Central memory CD8-positive, alpha-beta T cell (primary cell): ENCODE results near the gene POC1A.

ENCODE experiments used
- ATAC-seq: fragments of 150-1000 bp; cut with Tn5 transposase; replicated peaks from 2 replicates; pipeline ENCODE4 v1.10.0; 2022; ENCODE audit warnings: mild to moderate bottlenecking, moderate FRiP score, moderate number of reproducible peaks; ENCODE audit not compliant: poor library complexity, severe bottlenecking; ENCODE audit errors: extremely low read depth
- DNase-seq, 2 donors: peaks; one replicate each; pipeline ENCODE4 v3.0.0; 2021; ENCODE audit warnings: low spot score in 2 of 2
- H3K27ac Mint-ChIP-seq: one replicate; pipeline ENCODE4 v1.8.0; 2022; ENCODE audit warnings: low read depth, mild to moderate bottlenecking, moderate library complexity, mixed read lengths
- H3K27me3 Mint-ChIP-seq: one replicate; pipeline ENCODE4 v1.8.0; 2022; ENCODE audit warnings: mixed read lengths
- H3K36me3 Mint-ChIP-seq: one replicate; pipeline ENCODE4 v1.8.0; 2022; ENCODE audit warnings: mild to moderate bottlenecking, moderate library complexity, mixed read lengths; ENCODE audit not compliant: insufficient read depth
- H3K4me1 Mint-ChIP-seq: one replicate; pipeline ENCODE4 v1.8.0; 2022; ENCODE audit warnings: mixed read lengths
- H3K4me3 Mint-ChIP-seq: one replicate; pipeline ENCODE4 v1.8.0; 2022; ENCODE audit warnings: mild to moderate bottlenecking, moderate library complexity, mixed read lengths
- H3K9me3 Mint-ChIP-seq: one replicate; pipeline ENCODE4 v1.8.0; 2022; ENCODE audit warnings: mixed read lengths

POC1A gene

GRCh38 chr3:52097851-52098507 lies 56.2 kb downstream of the POC1A start:
- no peaks in the 10 kb centered on the region for H3K9me3 Mint-ChIP-seq
- no peaks in the 10 kb centered on the region for H3K36me3 Mint-ChIP-seq
- H3K27me3 Mint-ChIP-seq: no peaks in the 10 kb centered on the region
- ATAC-seq: no peak
- H3K27ac Mint-ChIP-seq: no peak overlapping the region
- no peak for DNase-seq
- H3K4me1 Mint-ChIP-seq: peaks cover 6% of the 10 kb centered on the region
- H3K4me3 Mint-ChIP-seq: no peak overlapping the region

GRCh38 chr3:52095990-52096775 lies 58.0 kb downstream of the POC1A start:
- Mint-ChIP-seq H3K4me1 (peaks cover 6% of the 10 kb centered on the region), H3K27ac (no peak overlapping the region), H3K27me3 (no peaks in the 10 kb centered on the region), H3K9me3 (no peaks in the 10 kb centered on the region), H3K4me3 (no peak overlapping the region), H3K36me3 (no peaks in the 10 kb centered on the region)
- no peak for DNase-seq
- no peak for ATAC-seq

GRCh38 chr3:52094571-52095485 lies 59.4 kb downstream of the POC1A start:
- no peaks in the 10 kb centered on the region for H3K9me3 Mint-ChIP-seq
- no peaks in the 10 kb centered on the region for H3K36me3 Mint-ChIP-seq
- H3K27me3 Mint-ChIP-seq: no peaks in the 10 kb centered on the region
- DNase-seq: no peak
- no peak overlapping the region for H3K27ac Mint-ChIP-seq
- H3K4me3 Mint-ChIP-seq: no peak overlapping the region
- no peak for ATAC-seq
- H3K4me1 Mint-ChIP-seq: peaks cover 2% of the 10 kb centered on the region

GRCh38 chr3:52093756-52094545 lies 60.3 kb downstream of the POC1A start:
- no peak for DNase-seq
- Mint-ChIP-seq H3K36me3 (no peaks in the 10 kb centered on the region), H3K27ac (no peak overlapping the region)

GRCh38 chr3:52092891-52093290 lies 61.3 kb downstream of the POC1A start:
- DNase-seq: no peak
- no peak for ATAC-seq
- Mint-ChIP-seq H3K4me3 (no peak overlapping the region), H3K9me3 (no peaks in the 10 kb centered on the region), H3K27me3 (no peaks in the 10 kb centered on the region), H3K27ac (no peak overlapping the region), H3K4me1 (no peaks in the 10 kb centered on the region), H3K36me3 (no peaks in the 10 kb centered on the region)

More at GRCh38 chr3:52093756-52094545, 60.3 kb downstream of the POC1A start:
- Mint-ChIP-seq H3K27me3 (no peaks in the 10 kb centered on the region), H3K9me3 (no peaks in the 10 kb centered on the region), H3K4me3 (no peak overlapping the region), H3K4me1 (no peaks in the 10 kb centered on the region)
- no peak for ATAC-seq

GRCh38 chr3:52092271-52092660 lies 62.0 kb downstream of the POC1A start:
- DNase-seq (no peak), ATAC-seq (no peak)
- Mint-ChIP-seq H3K9me3 (no peaks in the 10 kb centered on the region), H3K4me3 (no peak overlapping the region), H3K36me3 (no peaks in the 10 kb centered on the region), H3K27me3 (no peaks in the 10 kb centered on the region), H3K27ac (no peak overlapping the region), H3K4me1 (peaks cover 6% of the 10 kb centered on the region)

GRCh38 chr3:52091586-52092270 lies 62.5 kb downstream of the POC1A start:
- Mint-ChIP-seq H3K4me1 (peaks cover 11% of the 10 kb centered on the region), H3K9me3 (no peaks in the 10 kb centered on the region), H3K27ac (no peak overlapping the region), H3K27me3 (no peaks in the 10 kb centered on the region), H3K36me3 (no peaks in the 10 kb centered on the region), H3K4me3 (no peak overlapping the region)
- ATAC-seq (no peak), DNase-seq (no peak)

- DNase-seq (no peak), ATAC-seq (no peak)
- peaks cover 18% of the 10 kb centered on the region for H3K4me1 Mint-ChIP-seq
- H3K36me3 Mint-ChIP-seq: no peaks in the 10 kb centered on the region
- H3K27ac Mint-ChIP-seq: no peak overlapping the region
- H3K4me3 Mint-ChIP-seq: no peak overlapping the region
- H3K27me3 Mint-ChIP-seq: no peaks in the 10 kb centered on the region
- no peaks in the 10 kb centered on the region for H3K9me3 Mint-ChIP-seq
These were observed 63.2 kb downstream of the POC1A start for GRCh38 chr3:52090933-52091468.

- Mint-ChIP-seq H3K36me3 (no peaks in the 10 kb centered on the region), H3K27me3 (no peaks in the 10 kb centered on the region), H3K4me1 (peaks cover 25% of the 10 kb centered on the region), H3K4me3 (no peak overlapping the region), H3K9me3 (no peaks in the 10 kb centered on the region), H3K27ac (no peak overlapping the region)
- no peak for ATAC-seq
- no peak for DNase-seq
These were observed 63.9 kb downstream of the POC1A start for GRCh38 chr3:52090131-52090932.

GRCh38 chr3:52089691-52090090 lies 64.5 kb downstream of the POC1A start:
- Mint-ChIP-seq H3K4me1 (peaks cover 25% of the 10 kb centered on the region), H3K27me3 (no peaks in the 10 kb centered on the region), H3K9me3 (no peaks in the 10 kb centered on the region), H3K27ac (no peak overlapping the region), H3K36me3 (no peaks in the 10 kb centered on the region), H3K4me3 (no peak overlapping the region)
- DNase-seq (no peak), ATAC-seq (no peak)
